Panc1 (cell line): ENCODE results near the gene PROSER3. TPM values are rescaled to one million over a fixed set of nuclear protein-coding genes. Genes with fewer than 3 reads are reported as not detected.

Experiments
- ATAC-seq: fragments of 200-7000 bp; cut with Tn5 transposase; 2 replicates; pipeline ENCODE4 v1.9.1; 2020; ENCODE audit warnings: mild to moderate bottlenecking, moderate library complexity
- BruUV-seq: library from RNA; stranded (reverse); fragments of 400-500 nt; replicated peaks from 2 replicates; lab custom pipeline; 2021; lab: Mats Ljungman, UMichigan
- CTCF ChIA-PET: fragments of 300-600 bp; sonication (Branson Sonifier 250); formaldehyde crosslinking; loops from one replicate; lab custom pipeline; 2022; ENCODE audit warnings: antibody characterized with exemption; lab: Charles Lee
- POLR2A ChIA-PET: fragments of 300-600 bp; sonication (Branson Sonifier 250); formaldehyde crosslinking; loops from one replicate; lab custom pipeline; 2022; ENCODE audit warnings: antibody characterized with exemption; lab: Charles Lee
- DNase-seq: peaks from one replicate; pipeline ENCODE4 v3.0.0-alpha.2; 2010; ENCODE audit warnings: low read depth, low spot score
- H3K27ac ChIP-seq: 2 replicates; pipeline ENCODE4 v1.5.1; 2011; ENCODE audit warnings: mild to moderate bottlenecking, low read length, inconsistent platforms
- H3K27me3 ChIP-seq: fragments of 200-500 bp; sonication (Bioruptor generic); 2 replicates; pipeline ENCODE4 v1.6.0; 2014; ENCODE audit warnings: low read length, inconsistent platforms; ENCODE audit not compliant: control insufficient read depth, insufficient read depth
- H3K36me3 ChIP-seq: fragments of 200-500 bp; sonication (Bioruptor generic); 2 replicates; pipeline ENCODE4 v1.5.1; 2014; ENCODE audit warnings: inconsistent platforms, mild to moderate bottlenecking, low read length, moderate library complexity; ENCODE audit not compliant: control insufficient read depth, insufficient read depth
- H3K4me1 ChIP-seq: 2 replicates; pipeline ENCODE4 v1.5.1; 2011; ENCODE audit warnings: inconsistent platforms, mild to moderate bottlenecking, low read length, moderate library complexity; ENCODE audit not compliant: control insufficient read depth, insufficient read depth
- H3K4me3 ChIP-seq, 2 experiments: 2 replicates each; pipeline ENCODE4 v1.5.1; 2011 to 2012; ENCODE audit warnings: low read depth in 2 of 2, low read length in 2 of 2, mild to moderate bottlenecking in 2 of 2, inconsistent platforms in 1 of 2, moderate library complexity in 1 of 2
- H3K9me3 ChIP-seq: fragments of 200-500 bp; sonication (Bioruptor generic); 2 replicates; pipeline ENCODE4 v1.5.1; 2014; ENCODE audit warnings: low read depth, mild to moderate bottlenecking, inconsistent platforms, low read length, moderate library complexity; ENCODE audit not compliant: control insufficient read depth, insufficient read depth
- POLR2AphosphoS5 ChIP-seq: IDR thresholded peaks from 2 replicates; pipeline ENCODE4 v1.6.1; 2012; ENCODE audit warnings: mild to moderate bottlenecking, low read depth, low read length, moderate library complexity
- SIN3A ChIP-seq: IDR thresholded peaks from 2 replicates; pipeline ENCODE4 v1.6.1; 2012; ENCODE audit warnings: low read depth, mild to moderate bottlenecking, low read length, moderate library complexity, borderline replicate concordance; ENCODE audit not compliant: insufficient read depth
- TCF7L2 ChIP-seq: IDR thresholded peaks from 2 replicates; pipeline ENCODE4 v1.6.1; 2011; ENCODE audit warnings: mild to moderate bottlenecking, low read depth, low read length, inconsistent platforms
- in situ Hi-C: cut with HindIII; loops from 2 replicates; pipeline ENCODE4 v1.10.0; 2016; ENCODE audit warnings: low sequenced_read_pairs, low pct_unique_long_range_greater_than_20kb
- intact Hi-C: fragments of 100-400 bp; cut with micrococcal nuclease; formaldehyde crosslinking; loops from one replicate; pipeline ENCODE4 v1.10.0; 2022; ENCODE audit not compliant: unreplicated experiment
- total RNA-seq: library from RNA; stranded (reverse); gene quantifications from one replicate; pipeline ENCODE4 v1.2.1, GENCODE V29; 2021; ENCODE audit not compliant: unreplicated experiment
- TF ChIP-seq, protein P1 (sequence below), 2 experiments: IDR thresholded peaks; 2 replicates each; pipeline ENCODE4 v1.6.1; 2011 to 2012; ENCODE audit warnings: low read depth in 2 of 2, control low read depth in 1 of 2, low read length in 1 of 2, mild to moderate bottlenecking in 1 of 2, moderate library complexity in 1 of 2; ENCODE audit not compliant: insufficient read depth in 1 of 2
- TF ChIP-seq, protein P2 (sequence below): fragments of 450-650 bp; IDR thresholded peaks from 2 replicates; pipeline ENCODE4 v1.5.1; 2017; ENCODE audit warnings: mild to moderate bottlenecking

The PROSER3 gene
- total RNA-seq, 1 experiment from 2014 or later, result 63.9 TPM

DNA sequence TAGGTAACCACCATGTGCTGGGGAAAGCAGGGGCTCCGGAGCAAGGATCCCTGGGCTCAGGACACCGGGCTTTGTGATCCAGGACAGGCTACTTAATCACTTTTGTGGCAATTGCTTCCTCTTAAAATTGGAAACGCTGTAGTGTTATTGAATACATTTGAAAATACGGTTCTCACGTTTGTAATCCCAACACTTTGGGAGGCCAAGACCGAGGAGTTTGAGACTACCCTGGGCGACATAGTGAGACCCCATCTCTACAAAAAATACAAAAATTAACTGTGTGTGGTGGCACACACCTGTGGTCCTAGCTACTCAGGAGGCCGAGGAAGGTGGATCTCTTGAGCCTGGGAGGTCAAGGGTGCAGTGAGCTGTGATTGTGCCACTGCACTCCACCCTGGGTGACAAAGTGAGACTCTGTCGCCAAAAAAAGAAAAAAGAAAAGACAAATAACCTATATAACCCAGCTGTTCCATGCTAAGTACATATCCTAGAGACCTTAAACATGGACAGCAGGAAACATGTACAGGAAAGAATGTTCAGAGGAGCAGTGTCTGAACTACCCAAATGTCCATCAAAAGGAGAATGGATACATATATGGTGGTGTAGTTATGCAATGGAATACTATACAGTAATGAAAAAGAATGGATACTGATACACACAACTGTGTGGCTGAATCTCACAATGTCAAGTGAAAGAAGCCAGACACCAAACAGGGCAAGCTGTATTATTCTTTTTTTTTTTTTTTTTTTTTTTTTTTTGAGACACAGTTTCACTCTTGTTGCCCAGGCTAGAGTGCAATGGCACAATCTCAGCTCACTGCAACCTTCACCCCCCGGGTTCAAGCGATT, 55.3 kb downstream of the PROSER3 start:
- no peak overlapping the region for H3K27ac ChIP-seq
- ATAC-seq, result no peak
- H3K36me3 ChIP-seq, result no peaks in the 10 kb centered on the region
- in situ Hi-C loops, result no loop called here
- H3K4me3 ChIP-seq, result no peak overlapping the region
- no TSS peak for BruUV-seq
- ChIA-PET CTCF (interaction anchor here (0.8 kb wide), 1 partner anchor 39 kb away, joined by 4 read pairs; no protein-coding TSS in a partner anchor), POLR2A (no interaction called here)
- no peaks in the 10 kb centered on the region for H3K4me1 ChIP-seq
- H3K9me3 ChIP-seq, result no peaks in the 10 kb centered on the region
- no peaks in the 10 kb centered on the region for H3K27me3 ChIP-seq
- no peak for DNase-seq
- intact Hi-C loops, result no loop called here
- TF ChIP-seq POLR2AphosphoS5 (no peak), SIN3A (no peak), TCF7L2 (no peak)

DNA sequence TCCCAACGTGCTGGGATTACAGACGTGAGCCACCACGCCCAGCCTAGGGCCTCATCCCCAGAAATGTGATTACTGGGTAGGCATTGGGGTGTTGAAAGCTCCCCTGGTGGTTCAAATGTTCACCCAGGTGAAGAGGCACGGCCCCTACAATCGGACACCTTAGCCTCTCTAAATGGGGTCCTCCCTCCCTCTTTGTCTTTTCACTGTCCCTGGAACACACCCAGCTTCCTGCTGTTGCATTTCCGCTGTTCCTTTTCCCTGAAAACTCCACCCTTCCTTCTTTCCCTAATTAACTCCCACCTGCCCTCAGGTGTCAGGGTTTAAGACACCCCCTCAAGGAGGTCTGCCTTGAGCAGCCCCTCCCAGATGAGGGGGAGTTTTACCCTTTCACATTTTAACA, 58.3 kb downstream of the PROSER3 start:
- no peak for ATAC-seq
- Histone ChIP-seq H3K9me3 (no peaks in the 10 kb centered on the region), H3K4me3 (no peak overlapping the region), H3K27ac (no peak overlapping the region), H3K27me3 (no peaks in the 10 kb centered on the region), H3K36me3 (no peaks in the 10 kb centered on the region), H3K4me1 (no peaks in the 10 kb centered on the region)
- intact Hi-C loops (no loop called here), in situ Hi-C loops (no loop called here)
- no TSS peak for BruUV-seq
- TF ChIP-seq, protein P1, sequence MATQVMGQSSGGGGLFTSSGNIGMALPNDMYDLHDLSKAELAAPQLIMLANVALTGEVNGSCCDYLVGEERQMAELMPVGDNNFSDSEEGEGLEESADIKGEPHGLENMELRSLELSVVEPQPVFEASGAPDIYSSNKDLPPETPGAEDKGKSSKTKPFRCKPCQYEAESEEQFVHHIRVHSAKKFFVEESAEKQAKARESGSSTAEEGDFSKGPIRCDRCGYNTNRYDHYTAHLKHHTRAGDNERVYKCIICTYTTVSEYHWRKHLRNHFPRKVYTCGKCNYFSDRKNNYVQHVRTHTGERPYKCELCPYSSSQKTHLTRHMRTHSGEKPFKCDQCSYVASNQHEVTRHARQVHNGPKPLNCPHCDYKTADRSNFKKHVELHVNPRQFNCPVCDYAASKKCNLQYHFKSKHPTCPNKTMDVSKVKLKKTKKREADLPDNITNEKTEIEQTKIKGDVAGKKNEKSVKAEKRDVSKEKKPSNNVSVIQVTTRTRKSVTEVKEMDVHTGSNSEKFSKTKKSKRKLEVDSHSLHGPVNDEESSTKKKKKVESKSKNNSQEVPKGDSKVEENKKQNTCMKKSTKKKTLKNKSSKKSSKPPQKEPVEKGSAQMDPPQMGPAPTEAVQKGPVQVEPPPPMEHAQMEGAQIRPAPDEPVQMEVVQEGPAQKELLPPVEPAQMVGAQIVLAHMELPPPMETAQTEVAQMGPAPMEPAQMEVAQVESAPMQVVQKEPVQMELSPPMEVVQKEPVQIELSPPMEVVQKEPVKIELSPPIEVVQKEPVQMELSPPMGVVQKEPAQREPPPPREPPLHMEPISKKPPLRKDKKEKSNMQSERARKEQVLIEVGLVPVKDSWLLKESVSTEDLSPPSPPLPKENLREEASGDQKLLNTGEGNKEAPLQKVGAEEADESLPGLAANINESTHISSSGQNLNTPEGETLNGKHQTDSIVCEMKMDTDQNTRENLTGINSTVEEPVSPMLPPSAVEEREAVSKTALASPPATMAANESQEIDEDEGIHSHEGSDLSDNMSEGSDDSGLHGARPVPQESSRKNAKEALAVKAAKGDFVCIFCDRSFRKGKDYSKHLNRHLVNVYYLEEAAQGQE (IDR thresholded peaks at IDR 0.05; ENCODE audit: insufficient read depth in 1 of 2, low read depth in 2 of 2, low read length in 1 of 2), result no peak
- TF ChIP-seq, protein P2, sequence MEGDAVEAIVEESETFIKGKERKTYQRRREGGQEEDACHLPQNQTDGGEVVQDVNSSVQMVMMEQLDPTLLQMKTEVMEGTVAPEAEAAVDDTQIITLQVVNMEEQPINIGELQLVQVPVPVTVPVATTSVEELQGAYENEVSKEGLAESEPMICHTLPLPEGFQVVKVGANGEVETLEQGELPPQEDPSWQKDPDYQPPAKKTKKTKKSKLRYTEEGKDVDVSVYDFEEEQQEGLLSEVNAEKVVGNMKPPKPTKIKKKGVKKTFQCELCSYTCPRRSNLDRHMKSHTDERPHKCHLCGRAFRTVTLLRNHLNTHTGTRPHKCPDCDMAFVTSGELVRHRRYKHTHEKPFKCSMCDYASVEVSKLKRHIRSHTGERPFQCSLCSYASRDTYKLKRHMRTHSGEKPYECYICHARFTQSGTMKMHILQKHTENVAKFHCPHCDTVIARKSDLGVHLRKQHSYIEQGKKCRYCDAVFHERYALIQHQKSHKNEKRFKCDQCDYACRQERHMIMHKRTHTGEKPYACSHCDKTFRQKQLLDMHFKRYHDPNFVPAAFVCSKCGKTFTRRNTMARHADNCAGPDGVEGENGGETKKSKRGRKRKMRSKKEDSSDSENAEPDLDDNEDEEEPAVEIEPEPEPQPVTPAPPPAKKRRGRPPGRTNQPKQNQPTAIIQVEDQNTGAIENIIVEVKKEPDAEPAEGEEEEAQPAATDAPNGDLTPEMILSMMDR, result no peak
- TF ChIP-seq TCF7L2, result no peak
- TF ChIP-seq POLR2AphosphoS5, result no peak
- no peak for TF ChIP-seq SIN3A
- CTCF ChIA-PET, result no interaction called here
- POLR2A ChIA-PET, result no interaction called here
- DNase-seq, result no peak

DNA sequence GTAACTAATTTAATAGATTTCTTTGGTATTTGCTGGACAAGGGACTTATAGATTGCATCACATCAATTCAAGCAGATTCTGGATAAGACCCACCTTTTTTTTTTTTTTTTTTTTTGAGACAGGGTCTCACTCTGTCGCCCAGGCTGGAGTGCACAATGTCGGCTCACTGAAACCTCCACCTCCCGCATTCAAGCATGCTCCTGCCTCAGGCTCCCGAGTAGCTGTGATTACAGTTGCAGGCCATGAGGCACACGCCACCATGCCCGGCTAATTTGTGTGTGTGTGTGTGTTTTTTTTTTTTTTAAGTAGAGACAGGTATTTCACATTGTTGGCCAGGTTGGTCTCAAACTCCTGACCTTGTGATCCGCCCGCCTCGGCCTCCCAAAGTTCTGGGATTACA, 58.9 kb downstream of the PROSER3 start:
- DNase-seq, result no peak
- TF ChIP-seq, protein P1 (IDR thresholded peaks at IDR 0.05; ENCODE audit: insufficient read depth in 1 of 2, low read depth in 2 of 2, low read length in 1 of 2), result no peak
- TF ChIP-seq POLR2AphosphoS5, result no peak
- TF ChIP-seq, protein P2, result no peak
- no peaks in the 10 kb centered on the region for H3K36me3 ChIP-seq
- CTCF ChIA-PET, result no interaction called here
- H3K4me3 ChIP-seq, result no peak overlapping the region
- no peaks in the 10 kb centered on the region for H3K4me1 ChIP-seq
- H3K27ac ChIP-seq, result no peak overlapping the region
- no peak for ATAC-seq
- H3K9me3 ChIP-seq, result no peaks in the 10 kb centered on the region
- no TSS peak for BruUV-seq
- in situ Hi-C loops (no loop called here), intact Hi-C loops (no loop called here)
- POLR2A ChIA-PET, result interaction anchor here (0.5 kb wide), 1 partner anchor 108 kb away, joined by 6 read pairs; no protein-coding TSS in a partner anchor
- no peaks in the 10 kb centered on the region for H3K27me3 ChIP-seq
